ENCODE results near the gene GDPD3. TPM values are rescaled to one million over a fixed set of nuclear protein-coding genes. Genes with fewer than 3 reads are reported as not detected.
A peak's percentile ranks its signal among the peaks of the same experiment; 100 is the strongest.

Gene GDPD3
- total and polyA plus RNA-seq, 10 of the 15 experiments (the other 5 are each of a cell fraction or from before 2014, with no cell fraction given) = 0.29 to 3.3 (median 0.97) TPM

DNA sequence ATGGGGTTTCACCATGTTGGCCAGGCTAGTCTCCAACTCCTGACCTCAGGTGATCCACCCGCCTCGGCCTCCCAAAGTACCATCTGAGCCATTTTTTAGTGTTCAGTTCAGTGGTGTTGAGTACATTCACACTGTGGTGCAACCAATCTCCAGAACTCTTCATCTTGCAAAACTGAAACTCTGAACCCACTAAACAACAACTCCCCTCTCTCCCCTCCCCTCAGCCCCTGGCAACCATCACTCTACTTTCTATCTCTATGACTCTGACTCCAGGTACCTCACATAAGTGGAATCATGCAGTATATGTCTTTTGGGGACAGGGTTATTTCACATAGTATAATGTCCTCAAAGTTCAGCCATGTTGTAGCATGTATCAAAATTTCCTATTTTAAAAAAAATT is 28.4 kb upstream of the GDPD3 start (continued):
- TF ChIP-seq, protein P1, sequence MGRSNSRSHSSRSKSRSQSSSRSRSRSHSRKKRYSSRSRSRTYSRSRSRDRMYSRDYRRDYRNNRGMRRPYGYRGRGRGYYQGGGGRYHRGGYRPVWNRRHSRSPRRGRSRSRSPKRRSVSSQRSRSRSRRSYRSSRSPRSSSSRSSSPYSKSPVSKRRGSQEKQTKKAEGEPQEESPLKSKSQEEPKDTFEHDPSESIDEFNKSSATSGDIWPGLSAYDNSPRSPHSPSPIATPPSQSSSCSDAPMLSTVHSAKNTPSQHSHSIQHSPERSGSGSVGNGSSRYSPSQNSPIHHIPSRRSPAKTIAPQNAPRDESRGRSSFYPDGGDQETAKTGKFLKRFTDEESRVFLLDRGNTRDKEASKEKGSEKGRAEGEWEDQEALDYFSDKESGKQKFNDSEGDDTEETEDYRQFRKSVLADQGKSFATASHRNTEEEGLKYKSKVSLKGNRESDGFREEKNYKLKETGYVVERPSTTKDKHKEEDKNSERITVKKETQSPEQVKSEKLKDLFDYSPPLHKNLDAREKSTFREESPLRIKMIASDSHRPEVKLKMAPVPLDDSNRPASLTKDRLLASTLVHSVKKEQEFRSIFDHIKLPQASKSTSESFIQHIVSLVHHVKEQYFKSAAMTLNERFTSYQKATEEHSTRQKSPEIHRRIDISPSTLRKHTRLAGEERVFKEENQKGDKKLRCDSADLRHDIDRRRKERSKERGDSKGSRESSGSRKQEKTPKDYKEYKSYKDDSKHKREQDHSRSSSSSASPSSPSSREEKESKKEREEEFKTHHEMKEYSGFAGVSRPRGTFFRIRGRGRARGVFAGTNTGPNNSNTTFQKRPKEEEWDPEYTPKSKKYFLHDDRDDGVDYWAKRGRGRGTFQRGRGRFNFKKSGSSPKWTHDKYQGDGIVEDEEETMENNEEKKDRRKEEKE (IDR thresholded peaks at IDR 0.05) = no peak
- TF ChIP-seq, protein P2, sequence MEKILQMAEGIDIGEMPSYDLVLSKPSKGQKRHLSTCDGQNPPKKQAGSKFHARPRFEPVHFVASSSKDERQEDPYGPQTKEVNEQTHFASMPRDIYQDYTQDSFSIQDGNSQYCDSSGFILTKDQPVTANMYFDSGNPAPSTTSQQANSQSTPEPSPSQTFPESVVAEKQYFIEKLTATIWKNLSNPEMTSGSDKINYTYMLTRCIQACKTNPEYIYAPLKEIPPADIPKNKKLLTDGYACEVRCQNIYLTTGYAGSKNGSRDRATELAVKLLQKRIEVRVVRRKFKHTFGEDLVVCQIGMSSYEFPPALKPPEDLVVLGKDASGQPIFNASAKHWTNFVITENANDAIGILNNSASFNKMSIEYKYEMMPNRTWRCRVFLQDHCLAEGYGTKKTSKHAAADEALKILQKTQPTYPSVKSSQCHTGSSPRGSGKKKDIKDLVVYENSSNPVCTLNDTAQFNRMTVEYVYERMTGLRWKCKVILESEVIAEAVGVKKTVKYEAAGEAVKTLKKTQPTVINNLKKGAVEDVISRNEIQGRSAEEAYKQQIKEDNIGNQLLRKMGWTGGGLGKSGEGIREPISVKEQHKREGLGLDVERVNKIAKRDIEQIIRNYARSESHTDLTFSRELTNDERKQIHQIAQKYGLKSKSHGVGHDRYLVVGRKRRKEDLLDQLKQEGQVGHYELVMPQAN (conservative IDR thresholded peaks at IDR 0.05) = no peak

DNA sequence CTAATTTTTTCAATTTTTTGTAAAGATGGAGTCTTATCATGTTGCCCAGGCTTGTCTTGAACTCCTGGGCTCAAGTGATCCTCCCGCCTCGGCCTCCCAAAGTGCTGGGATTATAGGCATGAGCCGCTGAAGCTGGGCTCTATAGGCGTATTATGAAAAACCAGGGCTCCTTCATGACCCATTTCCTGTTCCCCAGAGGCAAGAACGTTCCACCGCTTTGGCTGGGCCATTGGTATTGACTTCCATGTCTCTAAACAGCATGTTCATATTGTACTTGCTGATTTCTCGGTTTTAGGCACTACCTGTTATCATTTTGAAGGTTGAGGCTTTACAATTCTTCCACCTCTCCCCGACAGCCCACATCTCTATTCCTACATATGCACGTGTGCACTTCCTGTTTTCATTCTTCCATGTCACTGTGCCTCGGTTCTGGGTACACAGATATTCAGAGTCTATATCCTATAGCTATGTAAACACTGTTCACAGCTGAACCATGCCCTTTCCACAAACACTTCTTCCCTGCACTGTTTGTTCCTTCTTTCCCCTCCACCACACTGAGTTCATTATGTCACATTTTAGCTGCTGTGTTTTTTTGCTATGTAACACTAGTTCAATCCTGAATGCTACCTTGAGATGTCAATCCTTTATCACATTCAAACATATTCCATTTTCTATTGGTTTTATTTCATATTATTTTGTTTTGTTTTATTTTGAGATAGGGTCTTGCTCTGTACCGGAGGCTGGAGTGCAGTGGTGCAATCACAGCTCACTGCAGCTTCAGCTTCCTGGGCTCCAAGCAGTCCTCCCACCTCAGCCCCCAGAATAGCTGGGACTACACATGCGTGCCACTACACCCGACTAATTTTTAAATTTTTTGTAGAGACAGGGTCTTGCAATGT is 26.5 kb upstream of the GDPD3 start:
- H3K27me3 ChIP-seq (replicated peaks in 1 of 2; ENCODE audit: control insufficient read depth in 2 of 2, insufficient read depth in 2 of 2, low read length in 1 of 2) = no peaks in the 10 kb centered on the region
- DNase-seq (ENCODE audit: low read depth, low spot score) (no peak), FAIRE-seq (peak; percentile 38), ATAC-seq (no peak)
- no peaks in the 10 kb centered on the region for H3K36me3 ChIP-seq (ENCODE audit: control insufficient read depth in 2 of 2, insufficient read depth in 2 of 2, low read length in 1 of 2)
- SMC1A ChIA-PET (ENCODE audit: uncharacterized antibody, unreplicated experiment) = interaction anchor here (0.7 to 1.8 kb wide), 4 partner anchors 8 to 278 kb away, joined by 3 to 6 read pairs (median 3); no protein-coding TSS in a partner anchor
- intact Hi-C loops (cut with micrococcal nuclease; ENCODE audit: unreplicated experiment) (no loop called here), in situ Hi-C loops (cut with MboI) (no loop called here)
- no peak overlapping the region for H3K9ac ChIP-seq (ENCODE audit: control insufficient read depth, insufficient read depth, low read length)
- peak overlapping the region; percentile 71 for H2AFZ ChIP-seq (ENCODE audit: control insufficient read depth, low read depth, low read length)
- H3K4me1 ChIP-seq (ENCODE audit: control insufficient read depth, insufficient read depth, low read length) = peaks cover 8% of the 10 kb centered on the region; the same call in 1 of the 2 replicates
- POLR2A ChIA-PET = no interaction called here
- H3K27ac ChIP-seq (ENCODE audit: control insufficient read depth, insufficient read depth) = no peak overlapping the region
- H3K4me2 ChIP-seq (ENCODE audit: control insufficient read depth, insufficient read depth) = no peak overlapping the region
- TF ChIP-seq MYB (IDR thresholded peaks at IDR 0.05; ENCODE audit: borderline replicate concordance, low read depth, low read length) (no peak), SPI1 (IDR thresholded peaks at IDR 0.05; ENCODE audit: borderline replicate concordance, insufficient read depth, low read depth, low read length) (peak; percentile 77; the same call in 1 of the 2 replicates), FOXK2 (IDR thresholded peaks at IDR 0.05) (peak; percentile 26; the same call in 1 of the 2 replicates), IKZF2 (IDR thresholded peaks at IDR 0.05) (0 out of 4 replicates have a peak, but pooled peaks of 1 of the 2 experiments have one; percentile 22), BHLHE40 (IDR thresholded peaks at IDR 0.05; ENCODE audit: borderline replicate concordance in 1 of 2, low read depth in 2 of 2, low read length in 1 of 2) (peak in 1 of 2 experiments; percentile 36; a peak in 1 of 4 replicates)
- H3K4me3 ChIP-seq = no peak overlapping the region
- 56% methylated on average over 13 of the region's 13 CpGs for WGBS (ENCODE audit: insufficient coverage, insufficient replicate concordance, low lambda C conversion rate, missing lambda C conversion rate)
- no peaks in the 10 kb centered on the region for H3K79me2 ChIP-seq (ENCODE audit: control insufficient read depth, insufficient read depth, low read length)
- no peaks in the 10 kb centered on the region for H3K9me3 ChIP-seq (replicated peaks; ENCODE audit: control insufficient read depth, insufficient read depth, low read length)
- BruUV-seq (replicated peaks) = no TSS peak
- H4K20me1 ChIP-seq (ENCODE audit: control insufficient read depth, insufficient read depth) = no peaks in the 10 kb centered on the region
- RAD21 ChIA-PET (ENCODE audit: unreplicated experiment) = interaction anchor here (0.7 to 1.0 kb wide), 2 partner anchors 12 to 27 kb away, joined by 3 to 4 read pairs; no protein-coding TSS in a partner anchor
- CTCF ChIA-PET = interaction anchor here (0.6 to 1.8 kb wide), 5 partner anchors 8 to 253 kb away, joined by 3 to 6 read pairs (median 3); no protein-coding TSS in a partner anchor
